Prostate gland (tissue), 2 donors: ENCODE measurements around the gene CPXM2. TPM values are rescaled to one million over a fixed set of nuclear protein-coding genes. Genes with fewer than 3 reads are reported as not detected.

ENCODE experiments used
- DNase-seq: peaks from one replicate; pipeline ENCODE4 v3.0.0-alpha.2; 2019; ENCODE audit warnings: low spot score
- H3K27ac ChIP-seq, 2 donors: fragments of 200-600 bp; sonication (generic); 2 replicates each; pipeline ENCODE4 v1.5.1; 2017 to 2019
- H3K27me3 ChIP-seq: fragments of 200-600 bp; sonication (generic); replicated peaks from 2 replicates; pipeline ENCODE4 v1.5.1; 2019; ENCODE audit not compliant: insufficient read depth
- H3K36me3 ChIP-seq, 2 donors: fragments of 200-600 bp; sonication (generic); 1 replicate in 1 of 2; 2 replicates in 1 of 2; pipeline versions ENCODE4 v1.5.1 to v1.8.1; 2017 to 2019
- H3K4me1 ChIP-seq: fragments of 200-600 bp; sonication (generic); replicated peaks from 2 replicates; pipeline ENCODE4 v1.5.1; 2019
- H3K4me3 ChIP-seq, 2 donors: fragments of 200-600 bp; sonication (generic); 2 replicates each; pipeline ENCODE4 v1.5.1; 2017 to 2019
- H3K9me3 ChIP-seq: fragments of 200-600 bp; sonication (generic); 2 replicates; pipeline ENCODE4 v1.5.1; 2017
- POLR2A ChIP-seq: fragments of 450-650 bp; IDR thresholded peaks from one replicate; pipeline ENCODE4 v1.6.1; 2016; ENCODE audit warnings: antibody characterized with exemption, mild to moderate bottlenecking
- POLR2AphosphoS5 ChIP-seq: sonication (generic); formaldehyde crosslinking; IDR thresholded peaks from one replicate; pipeline ENCODE4 v1.6.1; 2017; ENCODE audit warnings: antibody characterized with exemption
- WGBS: methylation state at CpG from one replicate; pipeline ENCODE4 v1.1.5; 2018; 5-methylcytosine and 5-hydroxymethylcytosine counted together
- intact Hi-C: fragments of 100-400 bp; cut with DNase I; formaldehyde crosslinking; loops from one replicate; pipeline ENCODE4 v1.14.2; 2022
- total RNA-seq, 2 donors: library from RNA; depleted of rRNA; stranded (reverse); fragments of >200 nt; gene quantifications; one replicate each; pipeline ENCODE4 v1.1.0, GENCODE V29; 2016
- TF ChIP-seq, protein P1 (sequence below), 4 experiments: fragments of 200-600 bp in 2 of 4; fragments of 450-650 bp in 2 of 4; sonication (generic) in 2 of 4; IDR thresholded peaks; 1 replicate in 3 of 4; 2 replicates in 1 of 4; pipeline ENCODE4 v1.5.1; 2016 to 2019; ENCODE audit warnings: antibody characterized with exemption in 4 of 4, mild to moderate bottlenecking in 2 of 4, moderate library complexity in 2 of 4

The CPXM2 gene
- total RNA-seq, 2 donors from 2014 or later = 5.4 to 27.4 TPM

DNA sequence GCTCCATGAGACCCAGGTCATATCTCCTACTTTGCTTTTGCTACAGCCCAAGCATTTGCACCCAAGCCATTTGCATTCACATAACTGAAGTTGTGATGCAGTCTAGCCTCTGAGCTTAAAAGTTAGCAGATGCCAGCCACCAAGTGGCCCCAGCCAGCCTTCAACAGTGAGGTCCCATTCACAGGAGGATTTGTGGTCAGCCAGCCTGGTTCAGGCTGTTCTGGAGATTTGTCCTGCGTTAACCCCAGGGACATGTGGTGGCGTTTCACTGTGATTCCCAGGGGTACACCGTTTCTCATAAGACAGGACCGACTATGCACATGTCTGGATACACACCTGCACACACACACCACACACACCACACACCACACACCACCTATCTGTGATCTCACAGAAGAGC is 174.3 kb downstream of the CPXM2 start:
- no peak overlapping the region for H3K27ac ChIP-seq
- H3K36me3 ChIP-seq = no peaks in the 10 kb centered on the region
- WGBS = 91% methylated on average over 4 of the region's 4 CpGs
- no peaks in the 10 kb centered on the region for H3K4me1 ChIP-seq
- TF ChIP-seq POLR2A = no peak
- no peak for TF ChIP-seq POLR2AphosphoS5
- TF ChIP-seq, protein P1, sequence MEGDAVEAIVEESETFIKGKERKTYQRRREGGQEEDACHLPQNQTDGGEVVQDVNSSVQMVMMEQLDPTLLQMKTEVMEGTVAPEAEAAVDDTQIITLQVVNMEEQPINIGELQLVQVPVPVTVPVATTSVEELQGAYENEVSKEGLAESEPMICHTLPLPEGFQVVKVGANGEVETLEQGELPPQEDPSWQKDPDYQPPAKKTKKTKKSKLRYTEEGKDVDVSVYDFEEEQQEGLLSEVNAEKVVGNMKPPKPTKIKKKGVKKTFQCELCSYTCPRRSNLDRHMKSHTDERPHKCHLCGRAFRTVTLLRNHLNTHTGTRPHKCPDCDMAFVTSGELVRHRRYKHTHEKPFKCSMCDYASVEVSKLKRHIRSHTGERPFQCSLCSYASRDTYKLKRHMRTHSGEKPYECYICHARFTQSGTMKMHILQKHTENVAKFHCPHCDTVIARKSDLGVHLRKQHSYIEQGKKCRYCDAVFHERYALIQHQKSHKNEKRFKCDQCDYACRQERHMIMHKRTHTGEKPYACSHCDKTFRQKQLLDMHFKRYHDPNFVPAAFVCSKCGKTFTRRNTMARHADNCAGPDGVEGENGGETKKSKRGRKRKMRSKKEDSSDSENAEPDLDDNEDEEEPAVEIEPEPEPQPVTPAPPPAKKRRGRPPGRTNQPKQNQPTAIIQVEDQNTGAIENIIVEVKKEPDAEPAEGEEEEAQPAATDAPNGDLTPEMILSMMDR (IDR thresholded peaks at IDR 0.05) = no peak
- no peak for DNase-seq
- intact Hi-C loops = no loop called here
- H3K9me3 ChIP-seq = no peaks in the 10 kb centered on the region
- no peaks in the 10 kb centered on the region for H3K27me3 ChIP-seq
- no peak overlapping the region for H3K4me3 ChIP-seq

DNA sequence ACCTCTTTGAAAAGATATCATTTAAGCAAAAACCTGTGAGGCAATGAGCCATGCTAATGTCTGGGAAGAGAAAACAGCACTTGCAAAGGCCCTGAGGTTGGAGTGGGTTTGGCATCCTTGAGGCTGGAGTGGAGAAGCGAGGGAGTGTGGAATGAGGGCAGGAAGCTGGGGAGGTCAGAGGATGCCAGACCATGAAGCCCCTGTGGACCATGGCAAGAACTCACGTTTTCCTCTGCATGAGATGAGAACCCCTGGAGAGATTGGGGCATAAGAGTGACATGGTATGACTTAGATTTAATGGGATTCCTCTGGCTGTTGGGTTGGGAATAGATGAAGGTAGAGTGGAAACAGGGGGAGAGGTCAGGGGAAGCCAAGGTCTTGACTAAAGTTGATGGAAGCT is 176.1 kb downstream of the CPXM2 start:
- TF ChIP-seq POLR2AphosphoS5 (no peak), POLR2A (no peak)
- TF ChIP-seq, protein P1 (IDR thresholded peaks at IDR 0.05) = no peak
- DNase-seq = no peak
- Histone ChIP-seq H3K9me3 (no peaks in the 10 kb centered on the region), H3K4me3 (no peak overlapping the region), H3K4me1 (no peaks in the 10 kb centered on the region), H3K27me3 (no peaks in the 10 kb centered on the region), H3K27ac (no peak overlapping the region), H3K36me3 (no peaks in the 10 kb centered on the region)
- intact Hi-C loops = no loop called here
- WGBS = 74% methylated on average over 2 of the region's 2 CpGs

DNA sequence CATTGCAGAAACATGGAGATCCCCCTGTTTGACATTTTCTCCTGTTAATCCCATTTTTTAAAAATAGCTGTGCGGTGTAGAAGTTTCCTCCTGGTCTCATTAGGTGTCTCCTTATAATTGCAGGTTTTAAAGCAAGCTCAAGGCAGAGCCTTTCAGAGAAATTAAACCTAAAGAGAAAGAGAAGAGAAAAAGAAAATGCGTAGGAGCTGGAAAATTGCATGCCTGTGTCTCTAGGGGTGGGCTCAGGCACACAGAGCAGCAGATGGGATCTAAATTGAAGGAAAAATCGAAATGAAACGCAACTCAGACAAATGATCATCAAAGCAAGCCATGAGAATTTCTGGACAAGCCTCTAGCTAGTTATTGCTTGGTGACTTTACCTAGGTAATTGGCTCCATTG is 185.4 kb downstream of the CPXM2 start:
- no peak overlapping the region for H3K27ac ChIP-seq
- no peaks in the 10 kb centered on the region for H3K4me1 ChIP-seq
- DNase-seq = no peak
- TF ChIP-seq POLR2AphosphoS5 (no peak), POLR2A (no peak)
- TF ChIP-seq, protein P1 (IDR thresholded peaks at IDR 0.05) = no peak
- H3K9me3 ChIP-seq = no peaks in the 10 kb centered on the region
- no peak overlapping the region for H3K4me3 ChIP-seq
- H3K36me3 ChIP-seq = no peaks in the 10 kb centered on the region
- 59% methylated on average over 4 of the region's 4 CpGs for WGBS
- peaks cover 7% of the 10 kb centered on the region for H3K27me3 ChIP-seq
- intact Hi-C loops = no loop called here

GRCh38 chr10:123704812-123705211 is 186.8 kb downstream of the CPXM2 start:
- Histone ChIP-seq H3K36me3 (no peaks in the 10 kb centered on the region), H3K4me1 (no peaks in the 10 kb centered on the region), H3K27ac (no peak overlapping the region), H3K9me3 (no peaks in the 10 kb centered on the region), H3K27me3 (peaks cover 7% of the 10 kb centered on the region), H3K4me3 (no peak overlapping the region)
- TF ChIP-seq, protein P1 (IDR thresholded peaks at IDR 0.05) = no peak
- TF ChIP-seq POLR2AphosphoS5 = no peak
- no peak for TF ChIP-seq POLR2A
- no peak for DNase-seq
- intact Hi-C loops = no loop called here
- WGBS = 13% methylated on average over 6 of the region's 6 CpGs

DNA sequence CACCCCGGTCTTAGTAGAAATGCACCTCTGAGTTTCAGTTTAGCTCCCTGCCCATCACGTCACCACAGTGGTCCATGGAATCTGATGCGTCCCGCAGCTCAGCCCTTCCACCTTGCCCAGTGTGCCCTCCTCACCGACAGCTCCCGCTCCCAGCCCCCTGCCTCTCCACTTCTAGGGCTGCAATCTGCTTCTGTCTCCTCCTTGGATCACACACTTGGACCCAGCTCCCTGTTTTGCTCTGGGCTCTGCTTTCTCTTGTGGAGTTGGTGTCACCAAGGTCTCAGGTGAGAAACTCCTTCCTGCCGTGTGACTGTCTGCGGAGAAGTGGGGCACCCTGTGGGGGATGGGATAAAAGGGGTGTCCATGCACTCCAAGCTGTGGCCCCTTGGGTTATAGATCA is 187.5 kb downstream of the CPXM2 start:
- Histone ChIP-seq H3K36me3 (no peaks in the 10 kb centered on the region), H3K27ac (no peak overlapping the region), H3K4me1 (no peaks in the 10 kb centered on the region), H3K27me3 (peaks cover 7% of the 10 kb centered on the region), H3K9me3 (no peaks in the 10 kb centered on the region), H3K4me3 (no peak overlapping the region)
- 91% methylated on average over 8 of the region's 8 CpGs for WGBS
- intact Hi-C loops = no loop called here
- no peak for TF ChIP-seq POLR2AphosphoS5
- TF ChIP-seq, protein P1 (IDR thresholded peaks at IDR 0.05) = no peak
- no peak for TF ChIP-seq POLR2A
- no peak for DNase-seq
